H9 (cell line): ENCODE results near the gene VPS54. TPM values are rescaled to one million over a fixed set of nuclear protein-coding genes. Genes with fewer than 3 reads are reported as not detected.
A peak's percentile ranks its signal among the peaks of the same experiment; 100 is the strongest.

Experiments used
- DNase-seq: peaks from one replicate; pipeline ENCODE4 v3.0.0-alpha.2; 2017
- H2AFZ ChIP-seq: one replicate; pipeline ENCODE4 v1.6.1; 2013; ENCODE audit warnings: mild to moderate bottlenecking, low read length, control low read depth, moderate library complexity
- H2AK5ac ChIP-seq: 2 replicates; pipeline ENCODE4 v1.6.1; 2013; ENCODE audit warnings: low read length, control low read depth, mixed read lengths; ENCODE audit not compliant: insufficient read length
- H2BK120ac ChIP-seq: one replicate; pipeline ENCODE4 v1.6.1; 2013; ENCODE audit warnings: low read depth, mild to moderate bottlenecking, low read length, control low read depth, inconsistent platforms; ENCODE audit not compliant: poor library complexity, severe bottlenecking
- H2BK12ac ChIP-seq: 2 replicates; pipeline ENCODE4 v1.6.1; 2013; ENCODE audit warnings: low read length, control low read depth, mixed read lengths, low read depth; ENCODE audit not compliant: insufficient read length
- H2BK15ac ChIP-seq: 2 replicates; pipeline ENCODE4 v1.6.1; 2013; ENCODE audit warnings: low read depth, low read length, control low read depth
- H2BK20ac ChIP-seq: one replicate; pipeline ENCODE4 v1.6.1; 2013; ENCODE audit warnings: low read depth, mild to moderate bottlenecking, low read length, control low read depth, inconsistent platforms; ENCODE audit not compliant: poor library complexity, severe bottlenecking
- H2BK5ac ChIP-seq: 2 replicates; pipeline ENCODE4 v1.6.1; 2013; ENCODE audit warnings: low read length, control low read depth, mixed read lengths; ENCODE audit not compliant: insufficient read length
- H3K14ac ChIP-seq: 2 replicates; pipeline ENCODE4 v1.6.1; 2013; ENCODE audit warnings: low read length, control low read depth; ENCODE audit not compliant: insufficient read depth
- H3K18ac ChIP-seq: 2 replicates; pipeline ENCODE4 v1.6.1; 2013; ENCODE audit warnings: low read depth, mild to moderate bottlenecking, mixed read lengths, low read length, control low read depth; ENCODE audit not compliant: insufficient read length
- H3K23ac ChIP-seq: 2 replicates; pipeline ENCODE4 v1.6.1; 2013; ENCODE audit warnings: low read length, control low read depth, mixed read lengths, low read depth; ENCODE audit not compliant: insufficient read length
- H3K23me2 ChIP-seq: 2 replicates; pipeline ENCODE4 v1.6.1; 2013; ENCODE audit warnings: low read depth, mild to moderate bottlenecking, mixed read lengths, low read length, control low read depth; ENCODE audit not compliant: insufficient read length, poor library complexity, severe bottlenecking
- H3K27ac ChIP-seq: 2 replicates; pipeline ENCODE4 v1.5.1; 2013; ENCODE audit warnings: low read length, control low read depth, mixed read lengths, low read depth; ENCODE audit not compliant: insufficient read length
- H3K27me3 ChIP-seq: 2 replicates; pipeline ENCODE4 v1.6.1; 2013; ENCODE audit warnings: low read length, control low read depth, inconsistent platforms; ENCODE audit not compliant: insufficient read depth
- H3K4ac ChIP-seq: 2 replicates; pipeline ENCODE4 v1.6.1; 2013; ENCODE audit warnings: low read depth, mild to moderate bottlenecking, control low read depth, inconsistent platforms, low read length, moderate library complexity
- H3K4me1 ChIP-seq: 2 replicates; pipeline ENCODE4 v1.6.1; 2013; ENCODE audit warnings: low read length, control low read depth, inconsistent platforms; ENCODE audit not compliant: insufficient read depth
- H3K4me2 ChIP-seq: 2 replicates; pipeline ENCODE4 v1.6.1; 2013; ENCODE audit warnings: low read length, control low read depth, mixed read lengths; ENCODE audit not compliant: insufficient read length, insufficient read depth
- H3K56ac ChIP-seq: 2 replicates; pipeline ENCODE4 v1.6.1; 2013; ENCODE audit warnings: low read depth, mild to moderate bottlenecking, mixed read lengths, low read length, control low read depth; ENCODE audit not compliant: insufficient read length
- H3K79me1 ChIP-seq: 2 replicates; pipeline ENCODE4 v1.6.1; 2013; ENCODE audit warnings: low read depth, mild to moderate bottlenecking, moderate library complexity, low read length, control low read depth, inconsistent platforms; ENCODE audit not compliant: insufficient read depth, poor library complexity, severe bottlenecking
- H3K79me2 ChIP-seq: 2 replicates; pipeline ENCODE4 v1.6.1; 2013; ENCODE audit warnings: low read length, control low read depth, inconsistent platforms; ENCODE audit not compliant: insufficient read depth
- H3K9ac ChIP-seq: 2 replicates; pipeline ENCODE4 v1.6.1; 2013; ENCODE audit warnings: low read length, control low read depth, mixed read lengths; ENCODE audit not compliant: insufficient read length; ENCODE audit errors: extremely low read depth
- H3K9me3 ChIP-seq: one replicate; pipeline ENCODE4 v1.6.1; 2013; ENCODE audit warnings: low read depth, low read length, inconsistent platforms; ENCODE audit not compliant: control insufficient read depth
- H3T11ph ChIP-seq: one replicate; pipeline ENCODE4 v1.6.1; 2013; ENCODE audit warnings: mild to moderate bottlenecking, low read length, control low read depth, inconsistent platforms
- H4K20me1 ChIP-seq: one replicate; pipeline ENCODE4 v1.6.1; 2013; ENCODE audit not compliant: control insufficient read depth, insufficient read length, insufficient read depth
- H4K5ac ChIP-seq: 2 replicates; pipeline ENCODE4 v1.6.1; 2013; ENCODE audit warnings: low read depth, mild to moderate bottlenecking, mixed read lengths, low read length, control low read depth; ENCODE audit not compliant: insufficient read length
- H4K8ac ChIP-seq: replicated peaks from 2 replicates; pipeline ENCODE4 v1.6.1; 2013; ENCODE audit warnings: low read length, control low read depth, mixed read lengths, low read depth; ENCODE audit not compliant: insufficient read length
- H4K91ac ChIP-seq: 2 replicates; pipeline ENCODE4 v1.6.1; 2013; ENCODE audit warnings: low read depth, mild to moderate bottlenecking, moderate library complexity, mixed read lengths, low read length, control low read depth; ENCODE audit not compliant: insufficient read length
- H3K27ac Mint-ChIP-seq, 3 experiments: 2 replicates in 2 of 3; 3 replicates in 1 of 3; pipeline ENCODE4 v1.8.0; 2020 to 2021; ENCODE audit warnings: mixed read lengths in 3 of 3, mild to moderate bottlenecking in 1 of 3, moderate library complexity in 1 of 3
- H3K27me3 Mint-ChIP-seq: 2 replicates; pipeline ENCODE4 v1.8.0; 2021; ENCODE audit warnings: low read depth, mild to moderate bottlenecking, moderate library complexity, mixed read lengths
- H3K36me3 Mint-ChIP-seq, 3 experiments: 2 replicates in 2 of 3; 3 replicates in 1 of 3; pipeline ENCODE4 v1.8.0; 2020 to 2021; ENCODE audit warnings: low read depth in 3 of 3, mixed read lengths in 3 of 3; ENCODE audit not compliant: insufficient read depth in 1 of 3
- H3K4me1 Mint-ChIP-seq, 2 experiments: 2 replicates each; pipeline ENCODE4 v1.8.0; 2020; ENCODE audit warnings: mixed read lengths in 2 of 2
- H3K4me3 Mint-ChIP-seq, 2 experiments: 2 replicates in 1 of 2; 3 replicates in 1 of 2; pipeline ENCODE4 v1.8.0; 2020 to 2021; ENCODE audit warnings: mild to moderate bottlenecking in 2 of 2, mixed read lengths in 2 of 2, moderate library complexity in 1 of 2
- H3K9me3 Mint-ChIP-seq, 2 experiments: 2 replicates in 1 of 2; 3 replicates in 1 of 2; pipeline ENCODE4 v1.8.0; 2020; ENCODE audit warnings: mild to moderate bottlenecking in 2 of 2, mixed read lengths in 2 of 2, moderate library complexity in 1 of 2
- WGBS: extraction: QIAGEN DNeasy Blood & Tissue Kit; methylation state at CpG from one replicate; pipeline ENCODE4 v1.1.7; 2013; ENCODE audit warnings: missing lambda C conversion rate, low lambda C conversion rate, mixed read lengths; ENCODE audit not compliant: insufficient read length; ENCODE audit errors: extremely low coverage; 5-methylcytosine and 5-hydroxymethylcytosine counted together
- total RNA-seq: library from RNA; stranded (reverse); gene quantifications from 2 replicates; pipeline ENCODE4 v1.2.1, GENCODE V29; 2021
- TF ChIP-seq, protein P1 (sequence below): fragments of 200-600 bp; sonication (generic); conservative IDR thresholded peaks from 3 replicates; pipeline ENCODE4 v1.8.0; 2021; ENCODE audit warnings: antibody characterized with exemption, mild to moderate bottlenecking

Gene VPS54
- total RNA-seq, 1 experiment from 2014 or later = 13.4 TPM

DNA sequence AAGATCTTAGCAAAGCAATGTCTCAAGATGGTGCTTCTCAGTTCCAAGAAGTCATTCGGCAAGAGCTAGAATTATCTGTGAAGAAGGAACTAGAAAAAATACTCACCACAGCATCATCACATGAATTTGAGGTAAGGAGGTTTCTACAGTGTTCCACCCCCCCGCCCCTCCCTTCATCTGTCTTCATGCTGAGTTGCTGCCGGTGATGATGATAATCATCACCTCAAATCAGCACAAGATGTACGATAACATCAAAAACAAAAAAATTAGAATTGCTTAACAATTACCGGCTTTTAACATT is 163.0 kb downstream of the VPS54 start:
- Histone ChIP-seq H2BK5ac (no peak overlapping the region), H3K14ac (no peak overlapping the region), H3K27ac (no peak overlapping the region), H3K23ac (no peak overlapping the region), H4K8ac (no peak overlapping the region), H2BK12ac (no peak overlapping the region), H3K9me3 (no peaks in the 10 kb centered on the region), H2BK120ac (no peak overlapping the region), H3K79me2 (peaks cover 52% of the 10 kb centered on the region), H2BK20ac (no peak overlapping the region), H3K4me2 (no peak overlapping the region), H4K91ac (no peak overlapping the region), H2AK5ac (no peak overlapping the region), H3K79me1 (peaks cover 5% of the 10 kb centered on the region), H4K20me1 (no peaks in the 10 kb centered on the region), H3K4ac (no peak overlapping the region), H3K4me1 (peaks cover 26% of the 10 kb centered on the region), H3K18ac (no peak overlapping the region), H4K5ac (no peak overlapping the region), H3K9ac (no peak overlapping the region), H3K27me3 (no peaks in the 10 kb centered on the region), H2BK15ac (no peak overlapping the region), H3T11ph (no peak overlapping the region), H3K23me2 (no peaks in the 10 kb centered on the region), H3K56ac (no peak overlapping the region), H2AFZ (no peak overlapping the region)
- WGBS = no CpG with 5 or more reads among the region's 5 CpGs
- no peak overlapping the region for H3K4me3 Mint-ChIP-seq
- H3K9me3 Mint-ChIP-seq = no peaks in the 10 kb centered on the region
- H3K4me1 Mint-ChIP-seq = peaks cover 64 to 83% of the 10 kb centered on the region in 2 experiments
- H3K27ac Mint-ChIP-seq = peak overlapping the region in 2 of 3 experiments; percentile 72 to 99; a peak in 3 of 7 replicates
- TF ChIP-seq, protein P1, sequence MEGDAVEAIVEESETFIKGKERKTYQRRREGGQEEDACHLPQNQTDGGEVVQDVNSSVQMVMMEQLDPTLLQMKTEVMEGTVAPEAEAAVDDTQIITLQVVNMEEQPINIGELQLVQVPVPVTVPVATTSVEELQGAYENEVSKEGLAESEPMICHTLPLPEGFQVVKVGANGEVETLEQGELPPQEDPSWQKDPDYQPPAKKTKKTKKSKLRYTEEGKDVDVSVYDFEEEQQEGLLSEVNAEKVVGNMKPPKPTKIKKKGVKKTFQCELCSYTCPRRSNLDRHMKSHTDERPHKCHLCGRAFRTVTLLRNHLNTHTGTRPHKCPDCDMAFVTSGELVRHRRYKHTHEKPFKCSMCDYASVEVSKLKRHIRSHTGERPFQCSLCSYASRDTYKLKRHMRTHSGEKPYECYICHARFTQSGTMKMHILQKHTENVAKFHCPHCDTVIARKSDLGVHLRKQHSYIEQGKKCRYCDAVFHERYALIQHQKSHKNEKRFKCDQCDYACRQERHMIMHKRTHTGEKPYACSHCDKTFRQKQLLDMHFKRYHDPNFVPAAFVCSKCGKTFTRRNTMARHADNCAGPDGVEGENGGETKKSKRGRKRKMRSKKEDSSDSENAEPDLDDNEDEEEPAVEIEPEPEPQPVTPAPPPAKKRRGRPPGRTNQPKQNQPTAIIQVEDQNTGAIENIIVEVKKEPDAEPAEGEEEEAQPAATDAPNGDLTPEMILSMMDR = no peak
- no peak for DNase-seq
- H3K27me3 Mint-ChIP-seq = no peaks in the 10 kb centered on the region
- peaks cover 32 to 91% (median 84%) of the 10 kb centered on the region in 3 experiments; a peak in 6 of 7 replicates for H3K36me3 Mint-ChIP-seq
